ENCODE measurements around the gene TEX51. TPM values are rescaled to one million over a fixed set of nuclear protein-coding genes. Genes with fewer than 3 reads are reported as not detected.

Gene TEX51
- total and polyA plus RNA-seq, 2 donors (not counting 3 experiments of a cell fraction or from before 2014, with no cell fraction given), result not detected

DNA sequence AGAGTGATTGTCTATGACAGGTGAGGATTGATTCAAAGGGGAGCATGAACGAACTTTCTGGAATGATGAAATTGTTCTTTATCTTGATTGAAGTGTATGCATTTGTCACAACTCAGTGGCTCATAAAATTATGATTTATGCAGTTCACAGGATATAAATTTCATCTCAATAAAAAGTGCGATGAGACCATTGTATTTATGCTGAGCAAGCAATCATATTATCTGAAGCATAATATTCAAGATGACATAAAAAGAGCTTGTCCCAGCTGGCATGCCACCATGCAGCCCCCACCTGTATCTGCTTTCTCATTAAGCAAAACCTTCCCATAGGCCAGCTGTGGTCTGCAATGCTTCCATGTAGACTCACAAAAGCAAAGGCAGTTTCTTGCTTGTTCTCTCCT is 49.6 kb upstream of the TEX51 start:
- Histone ChIP-seq H3K4me1 (ENCODE audit: control insufficient read depth, extremely low read depth, insufficient read depth, low read length) (no peaks in the 10 kb centered on the region), H3K27ac (ENCODE audit: insufficient read depth, low read depth, low read length) (no peak overlapping the region), H3K9ac (replicated peaks; ENCODE audit: extremely low read depth, insufficient read depth, low read length) (no peak overlapping the region), H3K9me1 (replicated peaks; ENCODE audit: control insufficient read depth, extremely low read depth, insufficient read depth, low read length) (no peaks in the 10 kb centered on the region), H3K9me3 (replicated peaks; ENCODE audit: control insufficient read depth, insufficient read depth, low read length) (no peaks in the 10 kb centered on the region), H3K27me3 (ENCODE audit: control insufficient read depth in 2 of 2, insufficient read depth in 2 of 2, low read length in 2 of 2) (no peaks in the 10 kb centered on the region), H3K36me3 (ENCODE audit: control insufficient read depth in 2 of 2, extremely low read depth in 1 of 2, insufficient read depth in 2 of 2, low read length in 2 of 2) (no peaks in the 10 kb centered on the region), H3K4me2 (ENCODE audit: insufficient read depth, low read length) (no peak overlapping the region), H3K4me3 (replicated peaks in 1 of 3; ENCODE audit: insufficient read depth in 1 of 3, low read depth in 1 of 3, low read length in 3 of 3) (no peak overlapping the region), H4K20me1 (replicated peaks; ENCODE audit: control insufficient read depth, extremely low read depth, insufficient read depth, low read length) (no peaks in the 10 kb centered on the region), H2AFZ (ENCODE audit: low read depth, low read length) (no peak overlapping the region), H3K79me2 (ENCODE audit: control insufficient read depth, insufficient read depth, low read length) (no peaks in the 10 kb centered on the region)
- no peak for TF ChIP-seq FOS (IDR thresholded peaks at IDR 0.05; ENCODE audit: borderline replicate concordance, insufficient read depth, low read length)
- TF ChIP-seq, protein P1, sequence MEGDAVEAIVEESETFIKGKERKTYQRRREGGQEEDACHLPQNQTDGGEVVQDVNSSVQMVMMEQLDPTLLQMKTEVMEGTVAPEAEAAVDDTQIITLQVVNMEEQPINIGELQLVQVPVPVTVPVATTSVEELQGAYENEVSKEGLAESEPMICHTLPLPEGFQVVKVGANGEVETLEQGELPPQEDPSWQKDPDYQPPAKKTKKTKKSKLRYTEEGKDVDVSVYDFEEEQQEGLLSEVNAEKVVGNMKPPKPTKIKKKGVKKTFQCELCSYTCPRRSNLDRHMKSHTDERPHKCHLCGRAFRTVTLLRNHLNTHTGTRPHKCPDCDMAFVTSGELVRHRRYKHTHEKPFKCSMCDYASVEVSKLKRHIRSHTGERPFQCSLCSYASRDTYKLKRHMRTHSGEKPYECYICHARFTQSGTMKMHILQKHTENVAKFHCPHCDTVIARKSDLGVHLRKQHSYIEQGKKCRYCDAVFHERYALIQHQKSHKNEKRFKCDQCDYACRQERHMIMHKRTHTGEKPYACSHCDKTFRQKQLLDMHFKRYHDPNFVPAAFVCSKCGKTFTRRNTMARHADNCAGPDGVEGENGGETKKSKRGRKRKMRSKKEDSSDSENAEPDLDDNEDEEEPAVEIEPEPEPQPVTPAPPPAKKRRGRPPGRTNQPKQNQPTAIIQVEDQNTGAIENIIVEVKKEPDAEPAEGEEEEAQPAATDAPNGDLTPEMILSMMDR (IDR thresholded peaks at IDR 0.05; ENCODE audit: extremely low read depth in 1 of 2, insufficient read depth in 1 of 2, low read depth in 1 of 2, low read length in 2 of 2), result no peak
- TF ChIP-seq, protein P2, sequence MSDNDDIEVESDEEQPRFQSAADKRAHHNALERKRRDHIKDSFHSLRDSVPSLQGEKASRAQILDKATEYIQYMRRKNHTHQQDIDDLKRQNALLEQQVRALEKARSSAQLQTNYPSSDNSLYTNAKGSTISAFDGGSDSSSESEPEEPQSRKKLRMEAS (IDR thresholded peaks at IDR 0.05; ENCODE audit: insufficient read depth, insufficient read length), result no peak
- TF ChIP-seq GATA2 (IDR thresholded peaks at IDR 0.05; ENCODE audit: insufficient read depth, insufficient read length, low read depth, low read length), result no peak
- no peak for TF ChIP-seq POLR2A (IDR thresholded peaks at IDR 0.05; ENCODE audit: low read depth, low read length)
- TF ChIP-seq MYC (IDR thresholded peaks at IDR 0.05; ENCODE audit: low read depth, low read length), result no peak
- TF ChIP-seq EZH2 (IDR thresholded peaks at IDR 0.05; ENCODE audit: borderline replicate concordance, low read depth, low read length, severe bottlenecking), result no peak
- no peak for TF ChIP-seq POLR2AphosphoS5 (IDR thresholded peaks at IDR 0.05; ENCODE audit: insufficient read depth, low read depth, low read length)
- TF ChIP-seq JUN (IDR thresholded peaks at IDR 0.05; ENCODE audit: borderline replicate concordance, insufficient read depth, insufficient read length, low read depth), result no peak
- ChIA-PET POLR2A (no interaction called here), CTCF (interaction anchor here (0.6 kb wide), 1 partner anchor 17 kb away, joined by 3 read pairs; no protein-coding TSS in a partner anchor)
- dilution Hi-C loops (cut with MboI; ENCODE audit: extremely low pct_ligation_motif_present, low sequenced_read_pairs) (no loop called here), intact Hi-C loops (cut with micrococcal nuclease) (no loop called here)
- no peak for DNase-seq (ENCODE audit: low read depth, low spot score)
- FAIRE-seq, result no peak
- no TSS peak for BruUV-seq (replicated peaks)

Data from endothelial cell of umbilical vein (primary cell).